Chondrocyte (in vitro differentiated cells): ENCODE measurements around the gene TP63. TPM values are rescaled to one million over a fixed set of nuclear protein-coding genes. Genes with fewer than 3 reads are reported as not detected.

ENCODE experiments used
- DNase-seq: peaks from one replicate; pipeline ENCODE4 v3.0.0; 2021; ENCODE audit warnings: mixed read lengths, low spot score
- H3K27ac Mint-ChIP-seq: one replicate; pipeline ENCODE4 v1.8.0; 2021; ENCODE audit warnings: mild to moderate bottlenecking, moderate library complexity, mixed read lengths; ENCODE audit not compliant: unreplicated experiment
- H3K27me3 Mint-ChIP-seq: 2 replicates; pipeline ENCODE4 v1.8.0; 2021; ENCODE audit warnings: low read depth, mixed read lengths
- H3K36me3 Mint-ChIP-seq: 2 replicates; pipeline ENCODE4 v1.8.0; 2021; ENCODE audit warnings: low read depth, mixed read lengths
- H3K4me1 Mint-ChIP-seq: 2 replicates; pipeline ENCODE4 v1.8.0; 2021; ENCODE audit warnings: low read depth, mild to moderate bottlenecking, mixed read lengths
- H3K4me3 Mint-ChIP-seq: one replicate; pipeline ENCODE4 v1.8.0; 2021; ENCODE audit warnings: mild to moderate bottlenecking, moderate library complexity, mixed read lengths; ENCODE audit not compliant: unreplicated experiment
- H3K9me3 Mint-ChIP-seq: 2 replicates; pipeline ENCODE4 v1.8.0; 2021; ENCODE audit warnings: low read depth, mixed read lengths
- CTCF ChIP-seq: fragments of 200-600 bp; sonication (generic); IDR thresholded peaks from 2 replicates; pipeline ENCODE4 v1.5.0; 2021; ENCODE audit warnings: antibody characterized with exemption, mild to moderate bottlenecking, moderate library complexity
- total RNA-seq: library from RNA; stranded (reverse); gene quantifications from 3 replicates; pipeline ENCODE4 v1.2.1, GENCODE V29; 2021

Gene TP63
- total RNA-seq, 1 donor from 2014 or later, result not detected

- no peak for DNase-seq
- Mint-ChIP-seq H3K27ac (no peak overlapping the region), H3K27me3 (peaks cover 26% of the 10 kb centered on the region), H3K4me3 (no peak overlapping the region), H3K9me3 (no peaks in the 10 kb centered on the region), H3K36me3 (no peaks in the 10 kb centered on the region), H3K4me1 (no peaks in the 10 kb centered on the region)
- no peak for TF ChIP-seq CTCF
These were observed 163.3 kb downstream of the TP63 start for GRCh38 chr3:189794518-189794917.

GRCh38 chr3:189797103-189797750, 166.0 kb downstream of the TP63 start:
- Mint-ChIP-seq H3K27me3 (peaks cover 21% of the 10 kb centered on the region), H3K9me3 (no peaks in the 10 kb centered on the region), H3K36me3 (no peaks in the 10 kb centered on the region), H3K27ac (no peak overlapping the region), H3K4me1 (no peaks in the 10 kb centered on the region), H3K4me3 (no peak overlapping the region)
- DNase-seq, result no peak
- TF ChIP-seq CTCF, result no peak

- Mint-ChIP-seq H3K9me3 (no peaks in the 10 kb centered on the region), H3K27ac (no peak overlapping the region), H3K4me1 (no peaks in the 10 kb centered on the region), H3K4me3 (no peak overlapping the region), H3K27me3 (peaks cover 11% of the 10 kb centered on the region), H3K36me3 (no peaks in the 10 kb centered on the region)
- no peak for TF ChIP-seq CTCF
- no peak for DNase-seq
These were observed 168.2 kb downstream of the TP63 start for GRCh38 chr3:189799366-189799765.

- TF ChIP-seq CTCF, result no peak
- H3K4me3 Mint-ChIP-seq, result no peak overlapping the region
- H3K27ac Mint-ChIP-seq, result no peak overlapping the region
- DNase-seq, result no peak
- H3K4me1 Mint-ChIP-seq, result no peaks in the 10 kb centered on the region
- no peaks in the 10 kb centered on the region for H3K36me3 Mint-ChIP-seq
- no peaks in the 10 kb centered on the region for H3K9me3 Mint-ChIP-seq
- peaks cover 6% of the 10 kb centered on the region for H3K27me3 Mint-ChIP-seq
These were observed 169.2 kb downstream of the TP63 start for GRCh38 chr3:189800436-189800835.

DNA sequence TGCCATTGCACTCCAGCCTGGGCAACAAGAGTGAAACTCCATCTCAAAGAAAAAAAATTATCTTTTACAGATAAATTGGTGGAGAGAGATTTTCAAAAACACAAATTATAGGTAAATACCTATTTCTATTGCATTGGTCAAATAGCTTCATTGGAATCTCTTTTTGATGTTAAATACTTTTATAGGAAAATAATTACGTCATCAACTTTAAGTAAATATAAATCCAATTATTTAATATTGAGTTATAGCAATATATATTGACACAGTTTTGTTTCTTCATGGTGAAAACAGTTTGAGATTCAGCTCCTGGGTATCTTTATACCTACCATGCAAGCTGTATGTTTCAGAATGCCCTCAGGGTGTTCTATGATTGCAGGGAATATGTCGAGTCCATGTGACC, 172.1 kb downstream of the TP63 start:
- H3K4me1 Mint-ChIP-seq, result peaks cover 3% of the 10 kb centered on the region
- H3K27ac Mint-ChIP-seq, result no peak overlapping the region
- H3K4me3 Mint-ChIP-seq, result no peak overlapping the region
- no peaks in the 10 kb centered on the region for H3K36me3 Mint-ChIP-seq
- no peak for DNase-seq
- peaks cover 5% of the 10 kb centered on the region for H3K27me3 Mint-ChIP-seq
- no peaks in the 10 kb centered on the region for H3K9me3 Mint-ChIP-seq
- TF ChIP-seq CTCF, result no peak
